Ovary (tissue), 3 donors: ENCODE results near the gene PNLIPRP2.

ENCODE experiments used
- POLR2A ChIP-seq: fragments of 450-650 bp; IDR thresholded peaks from one replicate; pipeline ENCODE4 v1.6.1; 2017; ENCODE audit warnings: antibody characterized with exemption, mild to moderate bottlenecking, moderate library complexity
- TF ChIP-seq, protein P1 (sequence below), 3 donors: fragments of 450-650 bp in 2 of 3; fragments of 200-600 bp in 1 of 3; IDR thresholded peaks; one replicate each; pipeline versions ENCODE4 v1.5.1 to v1.8.0; 2016 to 2022; ENCODE audit warnings: antibody characterized with exemption in 3 of 3, mild to moderate bottlenecking in 1 of 3
- donor health status: DM: no; HTN: no; CAD: no.

DNA sequence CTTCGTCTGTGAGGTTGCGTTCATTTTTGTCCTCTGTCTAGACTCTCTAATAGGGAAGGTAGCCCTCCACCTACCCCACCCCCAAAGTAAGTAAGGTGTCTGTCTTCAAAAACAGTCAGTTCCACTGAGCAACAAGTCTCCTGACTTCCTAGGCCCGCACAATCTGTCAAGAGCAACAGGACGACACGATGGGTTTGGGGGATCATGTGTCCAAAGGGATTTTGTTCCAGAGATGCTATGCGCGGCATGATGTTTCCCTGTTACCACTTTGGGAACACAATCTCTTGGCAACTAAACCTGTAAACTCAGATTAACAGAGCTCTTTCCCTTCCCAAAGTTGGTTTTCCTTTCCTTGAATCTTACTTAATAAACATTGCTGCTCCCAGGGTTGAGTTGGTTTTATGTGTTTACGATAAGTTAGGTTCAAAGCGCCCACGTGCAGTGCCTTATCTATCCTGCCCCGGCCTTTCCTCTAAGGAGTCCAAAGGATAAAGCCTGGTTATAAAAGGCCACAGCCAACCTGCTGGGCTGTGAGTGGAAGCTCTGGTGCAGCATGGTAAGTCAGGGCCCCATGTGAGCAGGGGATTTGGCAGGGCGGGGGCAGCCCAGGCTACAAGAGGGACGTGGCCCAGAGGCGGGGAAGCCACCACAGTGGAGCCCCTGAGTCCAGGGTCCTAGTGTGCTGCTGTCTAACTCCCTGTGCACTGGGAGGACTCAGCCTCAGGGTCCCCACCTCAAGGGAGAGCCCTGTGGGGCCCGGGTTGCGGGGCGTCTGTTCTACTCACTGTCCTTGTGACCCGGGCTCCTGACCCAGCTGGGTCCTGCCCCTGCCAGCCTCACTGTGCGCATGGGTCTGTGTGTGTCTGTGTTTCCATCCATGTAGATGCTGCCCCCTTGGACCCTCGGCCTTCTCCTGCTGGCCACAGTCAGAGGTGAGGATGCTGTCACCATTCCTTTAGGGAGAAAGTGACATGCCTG, at the start of gene PNLIPRP2:
- TF ChIP-seq, protein P1, sequence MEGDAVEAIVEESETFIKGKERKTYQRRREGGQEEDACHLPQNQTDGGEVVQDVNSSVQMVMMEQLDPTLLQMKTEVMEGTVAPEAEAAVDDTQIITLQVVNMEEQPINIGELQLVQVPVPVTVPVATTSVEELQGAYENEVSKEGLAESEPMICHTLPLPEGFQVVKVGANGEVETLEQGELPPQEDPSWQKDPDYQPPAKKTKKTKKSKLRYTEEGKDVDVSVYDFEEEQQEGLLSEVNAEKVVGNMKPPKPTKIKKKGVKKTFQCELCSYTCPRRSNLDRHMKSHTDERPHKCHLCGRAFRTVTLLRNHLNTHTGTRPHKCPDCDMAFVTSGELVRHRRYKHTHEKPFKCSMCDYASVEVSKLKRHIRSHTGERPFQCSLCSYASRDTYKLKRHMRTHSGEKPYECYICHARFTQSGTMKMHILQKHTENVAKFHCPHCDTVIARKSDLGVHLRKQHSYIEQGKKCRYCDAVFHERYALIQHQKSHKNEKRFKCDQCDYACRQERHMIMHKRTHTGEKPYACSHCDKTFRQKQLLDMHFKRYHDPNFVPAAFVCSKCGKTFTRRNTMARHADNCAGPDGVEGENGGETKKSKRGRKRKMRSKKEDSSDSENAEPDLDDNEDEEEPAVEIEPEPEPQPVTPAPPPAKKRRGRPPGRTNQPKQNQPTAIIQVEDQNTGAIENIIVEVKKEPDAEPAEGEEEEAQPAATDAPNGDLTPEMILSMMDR (IDR thresholded peaks at IDR 0.05) = no peak
- no peak for TF ChIP-seq POLR2A
